A549 (cell line): ENCODE results near the gene PTRHD1. TPM values are rescaled to one million over a fixed set of nuclear protein-coding genes. Genes with fewer than 3 reads are reported as not detected.

ENCODE experiments used
- ATAC-seq, 2 experiments: fragments of 200-7000 bp in 1 of 2; fragments of >200 bp in 1 of 2; cut with Nextera tagmentation in 1 of 2; cut with Tn5 transposase in 1 of 2; 3 replicates each; pipeline versions ENCODE4 v1.8.0 to v1.9.1; 2018 to 2020; ENCODE audit warnings: mild to moderate bottlenecking in 1 of 2, moderate library complexity in 1 of 2
- CTCF ChIA-PET: fragments of 300-600 bp; sonication (Branson Sonifier 250); formaldehyde crosslinking; extraction: SDS; loops from one replicate; lab custom pipeline; 2021; ENCODE audit warnings: antibody characterized with exemption, inconsistent platforms; lab: Yijun Ruan, JAX
- POLR2A ChIA-PET: fragments of 350-600 bp; formaldehyde crosslinking; extraction: SDS; loops from one replicate; lab custom pipeline; 2021; ENCODE audit warnings: antibody characterized with exemption, inconsistent platforms; lab: Yijun Ruan, JAX
- DNase-seq, 2 experiments: peaks; one replicate each; pipeline versions ENCODE4 v3.0.0 to v3.0.0-alpha.2; 2011 to 2016; ENCODE audit warnings: low read depth in 1 of 2, low spot score in 1 of 2
- FAIRE-seq: peaks from 2 replicates; lab custom pipeline; 2011; peaks lifted over from hg19 to GRCh38; lab: Jason Lieb, UNC
- H3K27ac ChIP-seq, 2 experiments: fragments of >200 bp; sonication (Bioruptor Twin); formaldehyde crosslinking; 3 replicates each; pipeline ENCODE4 v1.5.1; 2016 to 2017
- H3K4me1 ChIP-seq: fragments of >200 bp; sonication (Bioruptor Twin); formaldehyde crosslinking; 3 replicates; pipeline ENCODE4 v1.6.1; 2016
- H3K4me2 ChIP-seq: fragments of >200 bp; sonication (Bioruptor Twin); formaldehyde crosslinking; 3 replicates; pipeline ENCODE4 v1.6.1; 2016
- H3K4me3 ChIP-seq: fragments of >200 bp; sonication (Bioruptor Twin); formaldehyde crosslinking; 3 replicates; pipeline ENCODE4 v1.5.1; 2016
- H3K9me3 ChIP-seq: fragments of >200 bp; sonication (Bioruptor Twin); formaldehyde crosslinking; 3 replicates; pipeline ENCODE4 v1.6.1; 2016
- BHLHE40 ChIP-seq: IDR thresholded peaks from 2 replicates; pipeline ENCODE4 v1.6.1; 2012; ENCODE audit warnings: low read depth, low read length, inconsistent platforms
- CHD2 ChIP-seq: fragments of 150-350 bp; IDR thresholded peaks from 2 replicates; pipeline ENCODE4 v1.6.1; 2014; ENCODE audit warnings: low read length; ENCODE audit not compliant: partially characterized antibody
- CTCF ChIP-seq: fragments of >200 bp; sonication (Bioruptor Twin); formaldehyde crosslinking; IDR thresholded peaks from 3 replicates; pipeline ENCODE4 v1.5.1; 2016
- E2F6 ChIP-seq: IDR thresholded peaks from 2 replicates; pipeline ENCODE4 v1.6.1; 2012; ENCODE audit warnings: low read depth, borderline replicate concordance
- ESRRA ChIP-seq: fragments of 150-350 bp; IDR thresholded peaks from 2 replicates; pipeline ENCODE4 v1.6.1; 2014; ENCODE audit warnings: mild to moderate bottlenecking, low read length, borderline replicate concordance
- FOXS1 ChIP-seq: fragments of 250-450 bp; sonication (Bioruptor Pico); IDR thresholded peaks from 2 replicates; pipeline ENCODE4 v1.5.0; 2020; ENCODE audit warnings: mild to moderate bottlenecking, moderate library complexity
- HMGXB4 ChIP-seq: fragments of 250-450 bp; sonication (Bioruptor Pico); IDR thresholded peaks from 2 replicates; pipeline ENCODE4 v1.5.0; 2021; ENCODE audit warnings: mild to moderate bottlenecking, moderate library complexity, borderline replicate concordance
- HOXA7 ChIP-seq: fragments of 250-450 bp; sonication (Bioruptor Pico); IDR thresholded peaks from 2 replicates; pipeline ENCODE4 v1.5.0; 2020; ENCODE audit warnings: mild to moderate bottlenecking, moderate library complexity
- JUNB ChIP-seq: fragments of >200 bp; sonication (Bioruptor Twin); formaldehyde crosslinking; IDR thresholded peaks from 2 replicates; pipeline ENCODE4 v1.6.1; 2016
- KDM1A ChIP-seq: fragments of 200-600 bp; sonication (generic); IDR thresholded peaks from 2 replicates; pipeline ENCODE4 v1.6.1; 2016; ENCODE audit warnings: low read depth, mild to moderate bottlenecking
- KDM5A ChIP-seq: fragments of 200-600 bp; sonication (generic); IDR thresholded peaks from 2 replicates; pipeline ENCODE4 v1.6.1; 2016; ENCODE audit warnings: antibody characterized with exemption, mild to moderate bottlenecking
- MAFK ChIP-seq: fragments of 450-650 bp; IDR thresholded peaks from 2 replicates; pipeline ENCODE4 v1.6.1; 2014; ENCODE audit not compliant: partially characterized antibody
- MAZ ChIP-seq: fragments of 150-350 bp; IDR thresholded peaks from 2 replicates; pipeline ENCODE4 v1.6.1; 2014; ENCODE audit warnings: antibody characterized with exemption, low read depth, low read length, borderline replicate concordance
- MYC ChIP-seq: IDR thresholded peaks from 2 replicates; pipeline ENCODE4 v1.6.1; 2012; ENCODE audit warnings: mild to moderate bottlenecking, inconsistent platforms, low read length, improper control_type of control experiment, borderline replicate concordance
- NPAS2 ChIP-seq: fragments of 250-450 bp; sonication (Bioruptor Pico); IDR thresholded peaks from 2 replicates; pipeline ENCODE4 v1.8.0; 2022; ENCODE audit warnings: mild to moderate bottlenecking, moderate library complexity, borderline replicate concordance
- POLR2A ChIP-seq: IDR thresholded peaks from 2 replicates; pipeline ENCODE4 v1.6.1; 2012; ENCODE audit warnings: mild to moderate bottlenecking, low read length
- POLR2AphosphoS2 ChIP-seq: conservative IDR thresholded peaks from 2 replicates; pipeline ENCODE4 v1.6.1; 2012; ENCODE audit warnings: low read length, improper control_type of control experiment, inconsistent platforms
- RARB ChIP-seq: fragments of 250-450 bp; sonication (Bioruptor Pico); IDR thresholded peaks from 2 replicates; pipeline ENCODE4 v1.8.0; 2021; ENCODE audit warnings: mild to moderate bottlenecking, moderate library complexity
- REST ChIP-seq: fragments of 200-600 bp; sonication (generic); IDR thresholded peaks from 2 replicates; pipeline ENCODE4 v1.6.1; 2016; ENCODE audit warnings: antibody characterized with exemption, mild to moderate bottlenecking, moderate library complexity
- RFX5 ChIP-seq: fragments of 450-650 bp; IDR thresholded peaks from 2 replicates; pipeline ENCODE4 v1.7.1; 2014; ENCODE audit warnings: antibody characterized with exemption, mild to moderate bottlenecking, moderate library complexity
- RNF2 ChIP-seq: fragments of 200-600 bp; sonication (generic); IDR thresholded peaks from 2 replicates; pipeline ENCODE4 v1.6.1; 2016; ENCODE audit warnings: low read depth, mild to moderate bottlenecking, antibody characterized with exemption, moderate library complexity, borderline replicate concordance
- TP53 ChIP-seq: fragments of 250-450 bp; sonication (Bioruptor Pico); IDR thresholded peaks from 2 replicates; pipeline ENCODE4 v1.5.0; 2021; ENCODE audit warnings: mild to moderate bottlenecking, moderate library complexity
- ZC3H11A ChIP-seq: fragments of 450-650 bp; IDR thresholded peaks from 2 replicates; pipeline ENCODE4 v1.6.1; 2014; ENCODE audit warnings: antibody characterized with exemption, mild to moderate bottlenecking
- ZNF302 ChIP-seq: fragments of 250-450 bp; sonication (Bioruptor Pico); IDR thresholded peaks from 2 replicates; pipeline ENCODE4 v1.9.0; 2021; ENCODE audit warnings: inconsistent platforms, mild to moderate bottlenecking, moderate library complexity
- WGBS: methylation state at CpG from one replicate; pipeline ENCODE4 v1.1.6; 2017; ENCODE audit errors: missing lambda C conversion rate; 5-methylcytosine and 5-hydroxymethylcytosine counted together
- polyA plus RNA-seq, 4 experiments: library from polyadenylated mRNA; depleted of rRNA in 3 of 4; stranded (reverse); fragments of >200 nt; fragmentation: RNase III in 1 of 4; extraction: RNeasy Plus Mini Kit Qiagen cat#74134 plus additional on column Dnase treatment in 1 of 4; gene quantifications; 2 replicates in 3 of 4; 3 replicates in 1 of 4; pipeline ENCODE4 v1.2.3, GENCODE V29; 2011 to 2017

The PTRHD1 gene
- polyA plus RNA-seq, 2 of the 4 experiments (the other 2 are of a cell fraction): 44.9 to 86.6 TPM

- H3K4me1 ChIP-seq: no peaks in the 10 kb centered on the region
- 83% methylated on average over 5 of the region's 5 CpGs for WGBS
- ChIA-PET CTCF (interaction anchor here (0.6 kb wide), 1 partner anchor 349 kb away, joined by 3 read pairs; no protein-coding TSS in a partner anchor), POLR2A (no interaction called here)
- H3K4me2 ChIP-seq: no peak overlapping the region
- TF ChIP-seq HMGXB4 (CRISPR knock-in tag): no peak
- TF ChIP-seq POLR2A: no peak
- no peak for TF ChIP-seq ZNF302 (CRISPR knock-in tag)
- no peak for TF ChIP-seq CHD2
- no peak for TF ChIP-seq MYC
- no peak for TF ChIP-seq RNF2
- no peak for TF ChIP-seq NPAS2
- no peak for TF ChIP-seq KDM1A
- no peak for TF ChIP-seq REST
- no peak for TF ChIP-seq RARB (CRISPR knock-in tag)
- ATAC-seq (no peak), DNase-seq (no peak), FAIRE-seq (no peak)
- H3K27ac ChIP-seq: no peak overlapping the region
- H3K9me3 ChIP-seq: no peaks in the 10 kb centered on the region
- no peak overlapping the region for H3K4me3 ChIP-seq
These were observed 22.1 kb downstream of the PTRHD1 start for GRCh38 chr2:24771061-24771460.

- Histone ChIP-seq H3K27ac (no peak overlapping the region), H3K4me1 (no peaks in the 10 kb centered on the region), H3K4me2 (no peak overlapping the region), H3K4me3 (no peak overlapping the region), H3K9me3 (no peaks in the 10 kb centered on the region)
- TF ChIP-seq POLR2AphosphoS2: no peak
- TF ChIP-seq RFX5: no peak
- TF ChIP-seq CTCF: no peak
- no peak for TF ChIP-seq HOXA7 (CRISPR knock-in tag)
- TF ChIP-seq RNF2: no peak
- TF ChIP-seq KDM5A: no peak
- no peak for TF ChIP-seq ESRRA
- no peak for TF ChIP-seq ZC3H11A
- no peak for TF ChIP-seq BHLHE40
- TF ChIP-seq JUNB: no peak
- TF ChIP-seq MAZ: no peak
- no peak for TF ChIP-seq FOXS1
- TF ChIP-seq KDM1A: no peak
- TF ChIP-seq E2F6: no peak
- no peak for TF ChIP-seq TP53
- TF ChIP-seq MAFK: no peak
- WGBS: 96% methylated on average over 7 of the region's 7 CpGs
- CTCF ChIA-PET: interaction anchor here (1.1 to 1.9 kb wide), 3 partner anchors 10 to 59 kb away, joined by 3 to 5 read pairs (median 4); no protein-coding TSS in a partner anchor
- no peak for ATAC-seq
- POLR2A ChIA-PET: interaction anchor here (1.1 kb wide), 1 partner anchor 25 kb away, joined by 4 read pairs; the partner anchor contains the start of genes CENPO and PTRHD1
- DNase-seq: no peak
- FAIRE-seq: no peak
These were observed 24.6 kb downstream of the PTRHD1 start for GRCh38 chr2:24768601-24769000.
